Parathyroid adenoma (tissue), 2 donors: Measurements from ENCODE around the gene SH3BGR.

Experiments used
- H2AFZ ChIP-seq: fragments of 300-600 bp; sonication (generic); one replicate; pipeline ENCODE4 v1.7.0; 2017; ENCODE audit warnings: antibody characterized with exemption, mild to moderate bottlenecking
- H3K27ac ChIP-seq: fragments of 300-600 bp; sonication (generic); one replicate; pipeline ENCODE4 v1.7.0; 2017
- H3K27me3 ChIP-seq: fragments of 300-600 bp; sonication (generic); one replicate; pipeline ENCODE4 v1.7.0; 2017; ENCODE audit warnings: low read length; ENCODE audit not compliant: control insufficient read depth, insufficient read depth
- H3K36me3 ChIP-seq: fragments of 300-600 bp; sonication (generic); one replicate; pipeline ENCODE4 v1.7.0; 2017; ENCODE audit warnings: low read length; ENCODE audit not compliant: control insufficient read depth, insufficient read depth
- H3K4me1 ChIP-seq: fragments of 300-600 bp; sonication (generic); one replicate; pipeline ENCODE4 v1.7.0; 2017; ENCODE audit warnings: control low read depth
- H3K4me2 ChIP-seq: fragments of 300-600 bp; sonication (generic); one replicate; pipeline ENCODE4 v1.7.0; 2017; ENCODE audit warnings: low read length
- H3K4me3 ChIP-seq: fragments of 300-600 bp; sonication (generic); one replicate; pipeline ENCODE4 v1.7.0; 2017; ENCODE audit warnings: low read depth, low read length
- H3K79me2 ChIP-seq: fragments of 300-600 bp; sonication (generic); one replicate; pipeline ENCODE4 v1.7.0; 2017; ENCODE audit warnings: control low read depth
- H3K9ac ChIP-seq: fragments of 300-600 bp; sonication (generic); one replicate; pipeline ENCODE4 v1.7.0; 2017; ENCODE audit warnings: mild to moderate bottlenecking
- H3K9me3 ChIP-seq: fragments of 300-600 bp; sonication (generic); one replicate; pipeline ENCODE4 v1.7.0; 2017; ENCODE audit warnings: low read length; ENCODE audit not compliant: control insufficient read depth
- TF ChIP-seq, protein P1 (sequence below): fragments of 300-600 bp; sonication (generic); IDR thresholded peaks from one replicate; pipeline ENCODE4 v1.7.0; 2017; ENCODE audit warnings: antibody characterized with exemption, mild to moderate bottlenecking
- donor health status: primary hyperparathyroidism.

The SH3BGR gene

DNA sequence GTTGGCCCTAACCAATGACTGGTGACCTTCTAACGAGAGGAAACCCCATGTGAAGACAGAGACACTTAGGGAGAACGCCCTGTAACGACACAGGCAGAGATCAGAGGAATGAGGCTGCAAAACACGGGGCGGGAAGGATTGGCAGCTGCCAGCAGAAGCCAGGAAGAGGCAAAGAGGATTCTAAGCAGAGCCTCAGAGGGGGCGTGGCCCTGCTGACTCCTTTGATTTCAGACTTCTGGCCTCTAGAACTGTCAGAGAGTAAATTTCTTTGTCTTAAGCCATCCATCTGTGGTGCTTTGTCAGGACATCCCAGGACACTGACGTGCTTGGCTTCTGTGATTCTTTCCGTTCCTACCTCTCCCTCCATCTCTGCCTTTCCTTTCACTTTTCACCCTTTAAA is 79.3 kb downstream of the SH3BGR start:
- Histone ChIP-seq H3K4me3 (no peak overlapping the region), H3K27me3 (no peaks in the 10 kb centered on the region), H3K9me3 (no peaks in the 10 kb centered on the region), H3K36me3 (no peaks in the 10 kb centered on the region), H3K4me2 (no peak overlapping the region), H3K79me2 (no peaks in the 10 kb centered on the region), H2AFZ (no peak overlapping the region), H3K27ac (no peak overlapping the region), H3K4me1 (no peaks in the 10 kb centered on the region), H3K9ac (no peak overlapping the region)
- TF ChIP-seq, protein P1, sequence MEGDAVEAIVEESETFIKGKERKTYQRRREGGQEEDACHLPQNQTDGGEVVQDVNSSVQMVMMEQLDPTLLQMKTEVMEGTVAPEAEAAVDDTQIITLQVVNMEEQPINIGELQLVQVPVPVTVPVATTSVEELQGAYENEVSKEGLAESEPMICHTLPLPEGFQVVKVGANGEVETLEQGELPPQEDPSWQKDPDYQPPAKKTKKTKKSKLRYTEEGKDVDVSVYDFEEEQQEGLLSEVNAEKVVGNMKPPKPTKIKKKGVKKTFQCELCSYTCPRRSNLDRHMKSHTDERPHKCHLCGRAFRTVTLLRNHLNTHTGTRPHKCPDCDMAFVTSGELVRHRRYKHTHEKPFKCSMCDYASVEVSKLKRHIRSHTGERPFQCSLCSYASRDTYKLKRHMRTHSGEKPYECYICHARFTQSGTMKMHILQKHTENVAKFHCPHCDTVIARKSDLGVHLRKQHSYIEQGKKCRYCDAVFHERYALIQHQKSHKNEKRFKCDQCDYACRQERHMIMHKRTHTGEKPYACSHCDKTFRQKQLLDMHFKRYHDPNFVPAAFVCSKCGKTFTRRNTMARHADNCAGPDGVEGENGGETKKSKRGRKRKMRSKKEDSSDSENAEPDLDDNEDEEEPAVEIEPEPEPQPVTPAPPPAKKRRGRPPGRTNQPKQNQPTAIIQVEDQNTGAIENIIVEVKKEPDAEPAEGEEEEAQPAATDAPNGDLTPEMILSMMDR, result no peak

GRCh38 chr21:39531840-39532239 is 80.1 kb downstream of the SH3BGR start:
- TF ChIP-seq, protein P1, result no peak
- no peak overlapping the region for H3K9ac ChIP-seq
- H3K4me2 ChIP-seq, result no peak overlapping the region
- no peaks in the 10 kb centered on the region for H3K79me2 ChIP-seq
- H3K4me1 ChIP-seq, result no peaks in the 10 kb centered on the region
- H3K36me3 ChIP-seq, result no peaks in the 10 kb centered on the region
- no peak overlapping the region for H3K4me3 ChIP-seq
- no peak overlapping the region for H2AFZ ChIP-seq
- no peak overlapping the region for H3K27ac ChIP-seq
- no peaks in the 10 kb centered on the region for H3K9me3 ChIP-seq
- no peaks in the 10 kb centered on the region for H3K27me3 ChIP-seq

DNA sequence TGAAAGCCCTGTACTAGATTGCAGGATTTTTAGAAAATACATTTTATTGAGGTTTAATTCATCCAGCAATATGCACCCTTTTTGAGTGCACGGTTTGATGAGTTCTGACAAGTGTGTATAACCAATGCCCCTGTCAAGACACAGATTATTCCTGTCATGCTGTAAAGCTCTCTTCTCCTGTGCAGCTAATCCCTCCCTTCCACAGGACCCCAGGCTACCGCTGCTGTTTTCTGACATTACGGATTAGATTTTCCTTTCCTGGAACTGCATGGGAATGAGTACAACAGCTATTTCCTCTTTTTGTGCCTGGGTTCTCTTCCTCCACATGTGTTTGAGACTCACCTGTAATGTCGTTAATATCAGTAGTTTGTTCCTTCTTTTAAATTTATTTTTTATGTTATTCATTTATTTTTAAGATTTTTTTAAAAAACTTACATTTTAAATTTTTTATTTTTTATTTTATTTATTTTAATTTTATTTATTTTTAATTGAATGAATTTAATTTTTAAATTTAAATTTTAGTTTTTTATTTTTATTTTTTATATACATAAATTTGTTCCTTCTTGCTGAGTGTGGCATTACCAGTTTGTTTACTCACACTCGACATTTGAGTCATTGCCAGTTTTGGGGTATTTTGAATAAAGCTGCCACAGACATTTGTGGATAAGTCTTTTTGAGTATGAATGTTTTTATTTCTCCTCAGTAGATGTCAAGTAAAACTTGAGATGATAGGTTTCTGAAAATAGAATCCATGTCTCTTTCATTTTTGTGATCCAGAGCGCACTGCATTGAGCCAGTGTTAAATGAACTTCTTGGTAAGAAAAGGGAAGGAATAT is 82.0 kb downstream of the SH3BGR start:
- no peak overlapping the region for H2AFZ ChIP-seq
- no peaks in the 10 kb centered on the region for H3K4me1 ChIP-seq
- H3K4me2 ChIP-seq, result no peak overlapping the region
- no peaks in the 10 kb centered on the region for H3K79me2 ChIP-seq
- TF ChIP-seq, protein P1, result no peak
- H3K27ac ChIP-seq, result no peak overlapping the region
- no peaks in the 10 kb centered on the region for H3K27me3 ChIP-seq
- H3K9me3 ChIP-seq, result no peaks in the 10 kb centered on the region
- H3K9ac ChIP-seq, result no peak overlapping the region
- no peak overlapping the region for H3K4me3 ChIP-seq
- no peaks in the 10 kb centered on the region for H3K36me3 ChIP-seq

DNA sequence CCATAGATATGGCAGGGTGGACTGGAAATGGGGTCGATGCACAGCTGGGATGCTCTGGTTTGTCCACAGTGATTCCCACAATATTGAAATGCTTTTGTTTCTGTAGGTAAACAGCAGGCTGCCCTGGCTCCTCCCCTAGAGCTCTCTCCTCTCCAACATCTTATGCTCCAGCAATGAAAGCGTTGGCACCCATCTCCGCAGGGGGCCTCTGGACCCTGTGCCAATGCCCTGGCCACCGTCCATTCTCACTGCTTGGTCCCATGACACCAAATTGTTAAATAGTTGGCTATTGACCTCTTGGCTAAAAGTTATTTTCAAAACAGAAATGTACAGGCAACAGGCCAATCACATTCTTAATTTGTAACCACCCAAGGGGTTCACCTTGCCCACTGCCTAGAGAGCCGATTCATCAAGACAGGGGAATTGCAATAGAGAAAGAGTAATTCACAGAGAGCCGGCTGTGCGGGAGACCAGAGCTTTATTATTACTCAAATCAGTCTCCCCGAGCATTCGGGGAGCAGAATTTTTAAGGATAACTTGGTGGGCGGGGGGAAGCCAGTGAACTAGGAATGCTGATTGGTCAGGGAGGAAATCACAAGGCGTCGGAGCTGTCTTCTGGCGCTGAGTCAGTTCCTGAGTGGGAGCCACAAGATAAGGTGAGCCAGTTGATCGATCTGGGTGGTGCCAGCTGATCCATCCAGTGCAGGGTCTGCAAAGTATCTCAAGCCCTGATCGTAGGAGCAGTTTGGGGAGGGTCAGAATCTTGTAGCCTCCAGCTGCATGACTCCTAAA is 84.1 kb downstream of the SH3BGR start:
- Histone ChIP-seq H2AFZ (no peak overlapping the region), H3K4me3 (no peak overlapping the region), H3K79me2 (no peaks in the 10 kb centered on the region), H3K4me1 (no peaks in the 10 kb centered on the region), H3K9me3 (no peaks in the 10 kb centered on the region), H3K27ac (no peak overlapping the region), H3K4me2 (no peak overlapping the region), H3K9ac (no peak overlapping the region), H3K27me3 (no peaks in the 10 kb centered on the region), H3K36me3 (no peaks in the 10 kb centered on the region)
- TF ChIP-seq, protein P1, result no peak
